Measurements from ENCODE around the gene KDM4B.

GRCh38 chr19:5080030-5080654 is 111.2 kb downstream of the KDM4B start:
- TF ChIP-seq CTCF (IDR thresholded peaks at IDR 0.05) (no peak), EZH2 (IDR thresholded peaks at IDR 0.05; ENCODE audit: borderline replicate concordance, insufficient read depth, low read depth, low read length, poor library complexity, severe bottlenecking) (no peak)

Measured in B cell (primary cell).